Tibial nerve (tissue), 4 donors: ENCODE data around the gene GPER1. TPM values are rescaled to one million over a fixed set of nuclear protein-coding genes. Genes with fewer than 3 reads are reported as not detected.

Experiments
- DNase-seq, 2 donors: peaks; one replicate each; pipeline ENCODE4 v3.0.0-alpha.2; 2019; ENCODE audit warnings: low spot score in 2 of 2
- H3K27ac ChIP-seq, 4 donors: fragments of 200-600 bp; sonication (generic) in 3 of 4; one replicate each; pipeline ENCODE4 v1.5.1; 2017 to 2019; ENCODE audit warnings: mild to moderate bottlenecking in 1 of 4
- H3K27me3 ChIP-seq, 2 donors: fragments of 200-600 bp; sonication (generic) in 1 of 2; one replicate each; pipeline versions ENCODE4 v1.5.1 to v1.6.0; 2017 to 2019
- H3K36me3 ChIP-seq, 3 donors: fragments of 200-600 bp; sonication (generic); one replicate each; pipeline ENCODE4 v1.5.1; 2018 to 2019
- H3K4me1 ChIP-seq, 4 donors: fragments of 200-600 bp; sonication (generic) in 3 of 4; one replicate each; pipeline ENCODE4 v1.5.1; 2017 to 2019
- H3K4me3 ChIP-seq, 4 donors: fragments of 200-600 bp; sonication (generic) in 3 of 4; one replicate each; pipeline ENCODE4 v1.5.1; 2017 to 2019; ENCODE audit warnings: mild to moderate bottlenecking in 1 of 4, moderate library complexity in 1 of 4
- H3K9me3 ChIP-seq, 4 donors: fragments of 200-600 bp; sonication (generic) in 3 of 4; one replicate each; pipeline ENCODE4 v1.5.1; 2017 to 2019
- CTCF ChIP-seq, 5 experiments: fragments of 200-600 bp in 3 of 5; fragments of 450-650 bp in 2 of 5; sonication (generic) in 3 of 5; IDR thresholded peaks; one replicate each; pipeline ENCODE4 v1.5.1; 2016 to 2019; ENCODE audit warnings: antibody characterized with exemption in 5 of 5, mild to moderate bottlenecking in 3 of 5, moderate library complexity in 2 of 5
- EP300 ChIP-seq, 2 donors: sonication (generic); formaldehyde crosslinking; IDR thresholded peaks; one replicate each; pipeline ENCODE4 v1.6.1; 2017; ENCODE audit warnings: antibody characterized with exemption in 2 of 2, mild to moderate bottlenecking in 1 of 2
- POLR2A ChIP-seq, 2 donors: fragments of 450-650 bp; IDR thresholded peaks; one replicate each; pipeline ENCODE4 v1.6.1; 2017; ENCODE audit warnings: antibody characterized with exemption in 2 of 2, mild to moderate bottlenecking in 2 of 2, moderate library complexity in 2 of 2
- WGBS, 2 donors: methylation state at CpG; one replicate each; pipeline ENCODE4 v1.1.5; 2018; 5-methylcytosine and 5-hydroxymethylcytosine counted together
- total RNA-seq, 4 donors: library from RNA; depleted of rRNA; stranded (reverse); fragments of >200 nt; gene quantifications; one replicate each; pipeline ENCODE4 v1.1.0, GENCODE V29; 2016

GPER1 gene
- total RNA-seq, 4 donors from 2014 or later, result 6.1 to 12.4 (median 8.7) TPM

- Histone ChIP-seq H3K36me3 (peaks cover 0 to 18% (median 2%) of the 10 kb centered on the region in 3 donors), H3K27ac (peak overlapping the region; percentile 79 to 98 (median 88)), H3K4me1 (peaks cover 0 to 81% (median 47%) of the 10 kb centered on the region in 4 donors), H3K27me3 (no peaks in the 10 kb centered on the region), H3K9me3 (no peaks in the 10 kb centered on the region), H3K4me3 (no peak overlapping the region)
- DNase-seq, result no peak
- no peak for TF ChIP-seq CTCF (IDR thresholded peaks at IDR 0.05)
- 94 to 95% methylated on average over 48 to 55 of the region's 62 CpGs for WGBS, 2 donors
These were observed 30.3 kb upstream of the GPER1 start for GRCh38 chr7:1057416-1058291.

DNA sequence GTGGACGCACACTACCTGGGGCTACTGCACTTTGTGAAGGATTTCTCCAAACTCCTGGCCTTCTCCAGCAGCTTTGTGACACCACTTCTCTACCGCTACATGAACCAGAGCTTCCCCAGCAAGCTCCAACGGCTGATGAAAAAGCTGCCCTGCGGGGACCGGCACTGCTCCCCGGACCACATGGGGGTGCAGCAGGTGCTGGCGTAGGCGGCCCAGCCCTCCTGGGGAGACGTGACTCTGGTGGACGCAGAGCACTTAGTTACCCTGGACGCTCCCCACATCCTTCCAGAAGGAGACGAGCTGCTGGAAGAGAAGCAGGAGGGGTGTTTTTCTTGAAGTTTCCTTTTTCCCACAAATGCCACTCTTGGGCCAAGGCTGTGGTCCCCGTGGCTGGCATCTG, 29.6 kb upstream of the GPER1 start:
- H3K36me3 ChIP-seq, result peaks cover 0 to 18% (median 2%) of the 10 kb centered on the region in 3 donors
- peaks cover 0 to 75% (median 42%) of the 10 kb centered on the region in 4 donors for H3K4me1 ChIP-seq
- no peak for DNase-seq
- H3K9me3 ChIP-seq, result no peaks in the 10 kb centered on the region
- no peak for TF ChIP-seq POLR2A (IDR thresholded peaks at IDR 0.05)
- TF ChIP-seq CTCF (IDR thresholded peaks at IDR 0.05), result no peak
- TF ChIP-seq EP300 (IDR thresholded peaks at IDR 0.05), result no peak
- no peaks in the 10 kb centered on the region for H3K27me3 ChIP-seq
- WGBS, 2 donors, result 80 to 85% methylated on average over 12 to 13 of the region's 13 CpGs
- H3K4me3 ChIP-seq, result no peak overlapping the region
- peak overlapping the region; percentile 79 to 98 (median 88) for H3K27ac ChIP-seq

- Histone ChIP-seq H3K4me3 (no peak overlapping the region), H3K4me1 (peaks cover 0 to 70% (median 40%) of the 10 kb centered on the region in 4 donors), H3K9me3 (no peaks in the 10 kb centered on the region), H3K36me3 (peaks cover 0 to 18% (median 2%) of the 10 kb centered on the region in 3 donors), H3K27me3 (no peaks in the 10 kb centered on the region), H3K27ac (peak overlapping the region; percentile 79 to 98 (median 88))
- TF ChIP-seq CTCF (IDR thresholded peaks at IDR 0.05) (peak in 3 of 5 experiments; percentile 12 to 31 (median 20)), EP300 (IDR thresholded peaks at IDR 0.05) (peak; percentile 13 to 74), POLR2A (IDR thresholded peaks at IDR 0.05) (no peak)
- whole genome bisulfite sequencing, 2 donors, result 36 to 43% methylated on average over 10 of the region's 10 CpGs
- DNase-seq, result no peak
These were observed 29.1 kb upstream of the GPER1 start for GRCh38 chr7:1058821-1059199.

DNA sequence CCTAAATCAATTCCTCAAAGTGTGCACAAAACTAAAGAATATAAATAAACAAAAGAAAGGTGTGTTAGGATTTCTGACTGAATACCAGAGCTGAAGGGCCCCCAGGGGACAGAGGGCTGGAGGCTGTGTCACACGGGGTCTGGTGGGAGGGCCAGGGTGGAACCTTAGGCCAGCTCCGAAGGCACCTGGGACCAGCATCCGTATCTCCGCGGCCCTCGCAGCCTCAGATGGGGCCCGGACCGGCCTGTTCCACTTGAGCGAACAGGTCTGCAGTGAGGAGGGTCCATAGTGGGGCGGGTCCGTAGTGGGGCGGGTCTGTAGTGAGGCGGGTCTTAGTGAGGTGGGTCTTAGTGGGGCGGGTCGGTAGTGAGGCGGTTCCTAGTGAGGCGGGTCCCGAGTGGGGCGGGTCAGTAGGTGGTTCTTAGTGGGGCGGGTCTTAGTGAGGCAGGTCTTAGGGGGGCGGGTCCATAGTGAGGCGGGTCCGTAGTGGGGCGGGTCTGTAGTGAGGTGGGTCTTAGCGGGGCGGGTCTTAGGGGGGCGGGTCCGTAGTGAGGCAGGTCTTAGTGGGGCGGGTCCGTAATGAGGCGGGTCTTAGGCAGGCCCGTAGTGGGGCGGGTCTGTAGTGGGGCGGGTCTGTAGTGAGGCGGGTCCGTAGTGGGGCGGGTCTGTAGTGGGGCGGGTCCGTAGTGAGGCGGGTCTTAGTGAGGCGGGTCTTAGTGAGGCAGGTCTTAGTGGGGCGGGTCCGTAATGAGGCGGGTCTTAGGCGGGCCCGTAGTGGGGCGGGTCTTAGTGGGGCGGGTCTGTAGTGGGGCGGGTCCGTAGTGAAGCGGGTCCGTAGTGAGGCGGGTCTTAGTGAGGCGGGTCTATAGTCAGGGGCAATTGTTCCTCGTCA, 28.5 kb upstream of the GPER1 start:
- Histone ChIP-seq H3K27ac (peak overlapping the region; percentile 79 to 98 (median 88)), H3K9me3 (no peaks in the 10 kb centered on the region), H3K4me1 (peaks cover 0 to 63% (median 33%) of the 10 kb centered on the region in 4 donors), H3K4me3 (peak overlapping the region in 1 of 4 donors; percentile 24), H3K36me3 (peaks cover 0 to 18% (median 2%) of the 10 kb centered on the region in 3 donors), H3K27me3 (no peaks in the 10 kb centered on the region)
- 28 to 32% methylated on average over 53 to 55 of the region's 55 CpGs for WGBS, 2 donors
- DNase-seq, result peak in 1 of 2 donors; percentile 63
- TF ChIP-seq POLR2A (IDR thresholded peaks at IDR 0.05) (no peak), EP300 (IDR thresholded peaks at IDR 0.05) (peak in 1 of 2 donors; percentile 19), CTCF (IDR thresholded peaks at IDR 0.05) (peak in 1 of 5 experiments; percentile 3)
